ENCODE results near the gene RAB7A.

DNA sequence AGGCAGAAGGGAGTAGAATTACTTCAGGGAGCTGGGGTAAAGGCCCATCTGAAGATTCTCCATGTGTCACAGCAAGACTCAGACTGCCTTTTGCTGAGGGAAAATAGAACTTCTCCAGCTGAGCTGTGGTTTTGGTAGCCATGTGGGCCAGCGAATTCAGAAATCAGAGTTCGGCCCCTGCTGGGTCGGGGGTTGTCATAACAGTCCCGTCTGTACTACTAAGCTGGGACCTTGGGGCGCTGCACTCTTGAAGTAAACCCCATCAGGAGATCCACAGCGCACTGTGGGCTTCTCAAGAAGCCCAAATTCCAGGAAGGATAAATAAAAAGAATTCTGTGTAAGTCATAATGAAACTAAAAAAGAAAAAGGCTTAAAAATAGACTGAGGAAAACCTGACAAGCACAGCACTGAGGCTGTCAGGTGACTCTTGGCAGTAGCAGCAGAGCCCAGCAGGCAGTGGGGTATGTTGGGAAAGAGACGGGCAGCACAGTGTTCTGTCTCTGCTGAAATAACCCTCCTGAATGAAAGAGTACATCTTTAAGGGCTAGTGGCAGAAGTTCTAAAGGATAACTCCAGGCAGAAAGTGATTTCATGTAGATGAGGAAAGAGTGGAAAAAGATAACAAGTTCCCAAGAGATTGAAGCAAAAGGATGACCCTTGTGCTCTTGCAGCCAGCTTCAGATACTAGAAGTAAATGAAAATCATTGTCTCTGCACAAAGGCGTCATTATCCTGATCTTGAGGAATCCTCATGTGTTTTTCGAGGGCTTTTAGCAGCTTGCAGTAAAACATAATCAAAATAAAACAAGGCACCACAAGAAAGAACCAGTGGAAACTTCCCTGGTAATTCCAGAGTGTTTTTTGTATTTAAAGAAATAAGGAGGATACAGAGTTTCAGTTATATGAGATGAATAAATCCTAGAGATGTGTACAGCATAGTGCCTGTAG is 74.5 kb downstream of the RAB7A start:
- TF ChIP-seq, protein P1, sequence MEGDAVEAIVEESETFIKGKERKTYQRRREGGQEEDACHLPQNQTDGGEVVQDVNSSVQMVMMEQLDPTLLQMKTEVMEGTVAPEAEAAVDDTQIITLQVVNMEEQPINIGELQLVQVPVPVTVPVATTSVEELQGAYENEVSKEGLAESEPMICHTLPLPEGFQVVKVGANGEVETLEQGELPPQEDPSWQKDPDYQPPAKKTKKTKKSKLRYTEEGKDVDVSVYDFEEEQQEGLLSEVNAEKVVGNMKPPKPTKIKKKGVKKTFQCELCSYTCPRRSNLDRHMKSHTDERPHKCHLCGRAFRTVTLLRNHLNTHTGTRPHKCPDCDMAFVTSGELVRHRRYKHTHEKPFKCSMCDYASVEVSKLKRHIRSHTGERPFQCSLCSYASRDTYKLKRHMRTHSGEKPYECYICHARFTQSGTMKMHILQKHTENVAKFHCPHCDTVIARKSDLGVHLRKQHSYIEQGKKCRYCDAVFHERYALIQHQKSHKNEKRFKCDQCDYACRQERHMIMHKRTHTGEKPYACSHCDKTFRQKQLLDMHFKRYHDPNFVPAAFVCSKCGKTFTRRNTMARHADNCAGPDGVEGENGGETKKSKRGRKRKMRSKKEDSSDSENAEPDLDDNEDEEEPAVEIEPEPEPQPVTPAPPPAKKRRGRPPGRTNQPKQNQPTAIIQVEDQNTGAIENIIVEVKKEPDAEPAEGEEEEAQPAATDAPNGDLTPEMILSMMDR (IDR thresholded peaks at IDR 0.05), result no peak
- TF ChIP-seq EZH2 (IDR thresholded peaks at IDR 0.05; ENCODE audit: borderline replicate concordance, insufficient read depth, low read depth, low read length, poor library complexity, severe bottlenecking), result no peak

Data from B cell (primary cell).